Activated CD4-positive, alpha-beta T cell treated with anti-CD3 and anti-CD28 coated beads, Interleukin-2, Interleukin-4, amounts not matched to agents 100 ng/mL and 50 ng/mL, durations not matched to agents 16 hours and 8 hours (primary cell): Measurements from ENCODE around the gene LRRC45.

Experiments used
- DNase-seq: peaks from one replicate; pipeline ENCODE4 v3.0.0-alpha.2; 2020; ENCODE audit warnings: low spot score

Gene LRRC45

DNA sequence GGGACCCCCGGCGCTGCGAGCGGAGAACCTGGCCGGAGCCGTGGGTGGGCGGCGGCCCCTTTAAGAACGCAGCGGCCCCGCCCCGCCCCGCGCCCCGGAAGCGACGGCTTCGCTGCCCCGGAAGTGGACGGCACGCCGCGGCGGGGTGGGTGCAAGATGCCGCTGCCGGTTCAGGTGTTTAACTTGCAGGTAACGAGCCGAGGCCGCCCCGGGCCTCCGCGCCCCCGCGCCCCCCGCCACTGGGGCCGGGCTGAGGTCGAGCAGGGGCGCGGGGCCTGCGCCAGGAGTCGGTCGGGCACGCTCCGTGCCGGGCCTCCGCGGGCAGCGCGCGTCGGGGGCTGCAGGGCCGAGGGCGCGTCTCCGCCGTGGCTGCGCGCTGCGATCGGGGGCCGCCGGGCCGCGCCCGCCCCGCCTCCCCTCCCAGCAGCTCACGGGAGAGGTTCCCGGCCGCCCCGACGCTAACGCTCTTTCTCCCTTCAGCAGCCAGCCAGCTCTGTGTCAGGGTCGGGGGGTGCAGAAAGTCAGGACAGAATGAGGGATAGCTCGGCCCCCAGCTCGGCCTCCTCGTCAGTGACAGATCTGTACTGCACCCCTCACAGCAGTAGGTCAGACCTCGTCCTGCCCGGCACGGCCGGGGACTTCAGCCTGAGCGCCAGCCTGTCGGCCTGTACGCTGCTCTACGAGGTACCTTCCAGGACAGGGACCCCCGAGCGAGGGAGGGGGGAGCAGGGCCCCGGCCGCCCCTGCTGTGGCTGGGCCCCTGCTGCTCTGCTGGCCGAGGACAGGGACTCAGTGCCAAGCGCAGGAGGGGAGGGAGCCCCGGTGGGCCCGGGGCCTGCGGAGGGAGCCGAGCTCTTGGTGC is 28.9 kb downstream of the LRRC45 start, which contains the start of the genes GPS1 and RFNG:
Gene GPS1 (plus strand): TSS at position 123 of the 862 bp plus-strand sequence. CDS start 34 bp downstream, at position 157.
Gene RFNG (minus strand): TSS at position 36 of the 862 bp plus-strand sequence. CDS start 45 bp downstream, outside the sequence.
- DNase-seq, result peak; percentile 75

- DNase-seq, result no peak
Measured at GRCh38 chr17:82052638-82053059, 29.5 kb downstream of the LRRC45 start.

DNA sequence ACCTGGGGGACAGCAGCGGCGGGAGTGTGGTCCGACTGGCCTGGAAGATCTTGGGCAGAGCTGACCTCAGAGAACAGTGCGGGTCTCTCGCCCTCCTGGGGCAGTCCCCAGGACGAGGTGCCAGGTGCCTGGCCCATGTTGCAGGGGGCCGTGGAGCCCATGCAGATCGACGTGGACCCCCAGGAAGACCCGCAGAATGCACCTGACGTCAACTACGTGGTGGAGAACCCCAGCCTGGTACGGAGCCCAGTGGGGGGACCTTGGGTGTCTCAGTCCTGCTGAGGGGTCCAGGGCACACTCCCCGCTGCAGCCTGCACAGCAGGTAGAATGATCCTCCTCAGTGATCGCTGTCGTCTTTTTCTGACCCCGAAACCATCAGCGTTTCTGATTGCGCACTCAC is 30.0 kb downstream of the LRRC45 start:
- DNase-seq, result no peak

DNA sequence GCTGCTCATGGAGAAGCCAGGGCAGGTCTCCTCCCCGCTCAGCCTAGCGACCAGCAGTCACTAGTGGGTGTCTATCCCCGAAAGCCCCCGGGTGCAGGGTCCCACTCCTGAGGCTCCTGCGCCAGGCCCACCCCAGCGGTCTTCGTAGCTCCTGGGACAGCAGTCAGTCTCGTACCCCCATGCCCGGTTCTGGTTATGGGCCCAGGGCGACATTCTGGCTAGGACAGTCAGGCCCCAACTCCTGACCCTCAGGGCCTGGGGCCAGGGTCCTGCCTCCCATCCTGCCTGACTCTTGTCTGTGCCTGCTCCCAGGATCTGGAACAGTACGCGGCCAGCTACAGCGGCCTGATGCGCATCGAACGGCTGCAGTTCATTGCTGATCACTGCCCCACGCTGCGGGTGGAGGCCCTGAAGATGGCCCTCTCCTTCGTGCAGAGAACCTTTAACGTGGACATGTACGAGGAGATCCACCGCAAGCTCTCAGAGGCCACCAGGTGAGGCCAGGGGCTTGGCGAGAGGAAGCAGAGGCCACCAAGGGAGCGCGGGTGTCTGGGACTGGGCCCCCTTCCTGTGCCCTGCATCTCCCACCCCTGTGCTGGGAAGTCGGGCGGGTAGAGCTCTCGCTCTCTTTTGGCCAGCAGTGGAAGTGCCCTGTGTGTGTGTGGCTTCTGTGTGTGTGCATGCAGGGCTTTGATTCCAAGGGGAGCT is 30.6 kb downstream of the LRRC45 start:
- DNase-seq, result no peak

GRCh38 chr17:82054351-82055022 is 31.4 kb downstream of the LRRC45 start:
- DNase-seq, result no peak

DNA sequence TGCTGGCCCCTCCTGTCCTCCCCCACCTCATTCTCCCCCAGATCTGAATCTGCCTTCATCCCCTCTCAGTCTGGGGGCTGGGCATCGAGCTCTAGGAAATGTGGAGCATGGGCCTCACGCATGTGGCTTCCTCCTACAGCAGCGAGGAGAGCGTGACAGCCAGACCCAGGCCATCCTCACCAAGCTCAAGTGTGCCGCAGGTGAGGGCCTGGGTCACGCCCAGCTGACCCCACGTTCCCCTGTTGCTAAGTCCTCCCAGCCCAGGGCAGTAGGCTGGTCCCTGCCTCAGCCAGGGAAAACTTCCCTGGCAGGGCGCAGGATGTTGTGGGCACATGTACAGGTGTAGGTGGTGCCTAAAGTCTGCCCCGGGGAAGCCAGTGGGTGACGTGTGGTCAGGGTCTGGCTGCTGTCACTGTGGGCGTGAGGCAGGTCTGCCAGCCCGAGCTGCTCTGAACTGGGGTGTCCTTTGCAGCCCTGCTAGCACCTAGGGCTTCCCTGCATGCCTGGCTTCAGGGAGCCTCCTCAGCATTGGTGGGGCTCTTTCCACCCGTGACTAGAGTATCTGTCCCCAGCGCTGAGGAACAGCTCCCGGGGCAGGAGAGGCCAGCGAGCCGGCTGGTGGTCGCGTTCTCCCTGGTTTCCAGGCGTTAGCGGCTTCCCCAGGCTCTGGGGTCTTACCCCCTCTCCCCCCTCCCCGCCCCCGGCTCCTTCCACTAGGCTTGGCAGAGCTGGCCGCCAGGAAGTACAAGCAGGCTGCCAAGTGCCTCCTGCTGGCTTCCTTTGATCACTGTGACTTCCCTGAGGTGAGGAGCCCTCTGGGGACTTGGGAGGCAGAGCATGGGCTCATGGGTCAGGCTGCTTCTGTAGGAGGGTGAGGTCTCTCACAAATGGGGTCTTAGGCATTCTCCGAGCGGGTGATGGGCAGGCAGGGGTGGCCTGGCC is 32.2 kb downstream of the LRRC45 start:
- no peak for DNase-seq

GRCh38 chr17:82055965-82056728 is 33.0 kb downstream of the LRRC45 start:
- no peak for DNase-seq

- no peak for DNase-seq
Measured at GRCh38 chr17:82056729-82057621, 33.9 kb downstream of the LRRC45 start.

DNA sequence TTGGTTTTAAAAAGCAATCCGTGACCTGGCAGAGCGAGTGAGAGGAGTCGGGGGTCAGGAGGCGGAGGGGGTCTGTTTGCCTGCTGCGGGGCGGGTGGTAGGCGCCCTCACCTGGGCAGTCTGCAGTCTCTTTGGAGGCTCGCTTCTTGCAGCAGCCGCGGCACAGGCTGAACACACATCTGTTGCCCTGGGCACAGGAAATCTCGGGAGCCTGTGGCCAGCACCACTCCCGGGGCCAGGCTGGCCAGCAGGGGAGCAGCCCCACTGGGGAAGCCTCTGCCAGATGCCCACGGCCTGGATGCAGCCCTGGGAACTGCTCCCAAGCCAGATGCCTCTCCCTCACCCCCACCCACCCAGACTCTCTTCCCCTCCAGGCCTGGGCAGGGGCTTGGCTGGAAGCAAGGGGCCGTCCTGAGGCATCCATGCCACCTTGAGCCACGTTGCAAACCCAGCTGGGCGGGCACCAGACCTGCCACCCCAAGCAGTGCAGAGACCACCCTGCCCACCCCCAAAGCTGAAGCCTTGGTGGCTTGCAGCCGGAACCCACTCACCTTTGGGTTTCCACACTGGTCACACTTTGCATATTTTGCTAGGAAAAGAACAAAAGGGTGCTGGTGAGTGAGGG is 35.2 kb downstream of the LRRC45 start:
- DNase-seq, result no peak

DNA sequence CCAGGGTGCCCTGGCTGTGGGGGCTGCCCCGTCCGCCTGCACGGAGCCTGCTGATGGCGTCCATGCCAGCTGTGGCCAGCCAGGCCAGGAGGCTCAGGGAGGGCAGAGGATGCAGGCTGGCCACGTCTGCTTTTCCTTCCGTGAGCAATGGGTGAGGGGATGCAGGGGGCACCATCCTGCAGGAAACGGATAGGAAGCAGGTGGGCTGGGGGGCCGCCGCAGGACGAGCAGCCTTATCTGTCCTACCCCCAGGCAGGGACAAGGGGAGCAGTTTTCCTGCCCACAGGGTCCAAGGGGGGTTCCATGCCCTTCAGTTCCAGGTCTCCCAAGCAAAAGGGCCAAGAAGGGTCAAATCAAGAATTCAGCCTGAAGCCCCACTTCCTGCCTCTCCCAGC is 35.7 kb downstream of the LRRC45 start:
- no peak for DNase-seq

DNA sequence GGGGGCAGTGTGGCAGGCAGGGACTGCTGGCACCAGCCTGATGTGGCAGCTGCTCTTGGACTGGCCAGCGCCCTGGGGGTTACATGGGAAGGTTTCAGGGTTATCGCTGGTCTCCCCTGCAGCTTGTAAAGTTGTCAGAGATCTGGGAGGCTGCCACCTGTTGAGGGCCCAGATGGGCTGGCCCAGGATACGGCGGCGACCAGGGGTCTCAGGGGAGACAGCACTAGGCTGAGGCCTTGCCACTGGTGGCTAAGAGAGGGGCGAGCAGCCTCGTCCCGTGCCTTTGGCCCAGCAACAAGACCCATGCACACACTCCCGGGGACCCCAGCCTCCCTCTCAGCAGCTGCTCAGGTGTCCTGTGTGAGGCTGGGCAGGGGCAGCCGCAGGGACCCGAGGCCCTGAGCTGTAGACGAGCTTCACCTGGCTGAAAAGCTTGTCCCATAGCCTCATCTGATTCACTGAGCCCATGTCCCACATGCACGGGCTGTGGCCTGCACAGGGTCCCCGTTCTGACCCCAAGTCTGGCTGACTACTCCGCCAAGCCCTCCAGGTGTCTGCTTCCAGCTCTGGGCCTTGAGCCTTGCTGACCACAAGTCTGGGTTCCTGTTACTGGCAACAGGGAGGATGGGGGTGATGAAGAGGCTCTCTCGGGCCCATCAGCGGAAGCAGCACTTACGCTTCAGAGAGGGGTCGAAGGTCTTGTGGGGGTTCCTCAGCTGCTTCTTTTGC is 36.3 kb downstream of the LRRC45 start:
- DNase-seq, result no peak

GRCh38 chr17:82060001-82060380 is 36.9 kb downstream of the LRRC45 start:
- no peak for DNase-seq

- DNase-seq, result no peak
Measured at GRCh38 chr17:82060614-82061013, 37.5 kb downstream of the LRRC45 start.

DNA sequence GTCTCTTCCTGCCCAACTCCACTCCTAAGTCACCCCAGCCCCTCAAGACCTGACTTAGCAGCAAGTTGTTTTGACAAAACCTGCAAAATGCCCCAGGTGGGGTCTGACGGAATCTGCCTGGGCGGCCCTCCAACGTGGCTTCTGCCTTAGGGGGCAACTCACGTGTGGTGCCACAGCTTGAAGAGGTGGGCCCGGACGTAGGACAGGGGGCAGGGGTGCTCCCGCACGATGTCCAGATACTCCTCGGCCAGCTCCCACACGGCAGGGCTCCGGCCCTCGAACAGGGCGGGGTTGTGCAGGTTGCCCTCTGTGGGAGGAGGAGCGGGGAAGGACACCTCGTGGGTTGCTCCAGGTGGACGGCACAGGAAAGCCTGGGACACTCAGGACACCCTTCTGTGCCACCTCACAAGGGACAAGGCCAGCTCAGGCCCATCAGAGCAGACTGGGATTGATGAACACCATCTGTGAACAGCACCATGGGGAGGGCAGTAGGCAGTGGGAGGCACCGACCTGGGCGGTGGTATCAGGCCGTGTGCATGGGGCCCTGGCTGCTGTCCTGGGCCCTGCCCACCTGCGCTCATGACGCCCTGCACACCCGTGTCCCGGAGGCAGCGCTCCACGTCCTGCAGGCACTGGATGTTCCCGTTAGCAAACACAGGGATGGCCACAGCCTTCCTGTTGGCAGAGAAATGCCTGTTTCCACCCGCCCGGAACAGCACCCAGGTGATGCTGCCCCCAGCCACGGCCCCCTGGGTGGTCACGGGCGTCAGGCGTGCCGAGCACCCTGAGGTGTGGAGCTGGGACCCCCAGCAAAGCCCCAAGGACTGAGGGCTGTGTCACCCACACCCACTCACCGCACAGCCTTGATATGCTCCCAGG is 38.2 kb downstream of the LRRC45 start:
- DNase-seq, result no peak

GRCh38 chr17:82062076-82062983 is 39.2 kb downstream of the LRRC45 start:
- no peak for DNase-seq

DNA sequence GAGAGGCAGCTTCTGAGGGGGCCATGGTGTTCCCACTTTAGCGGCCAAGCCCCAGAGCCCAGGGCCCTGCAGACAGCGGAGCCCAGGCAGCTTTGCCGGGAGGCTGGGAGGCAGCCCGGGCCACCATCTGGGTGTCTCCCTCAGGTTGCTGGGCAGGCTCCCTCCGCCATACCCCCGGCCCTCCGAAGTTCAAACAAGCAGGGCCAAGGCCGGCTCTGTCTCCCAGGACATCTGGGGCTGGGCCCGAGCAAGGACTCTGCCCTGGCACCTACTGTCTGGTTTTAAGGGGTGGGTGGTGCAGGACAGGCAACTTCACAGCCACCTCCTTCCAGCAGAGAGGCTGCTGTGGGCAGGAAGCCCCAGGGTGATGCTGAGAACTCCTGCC is 39.9 kb downstream of the LRRC45 start:
- no peak for DNase-seq
